HG02678 (cell line): ENCODE data around the gene NACC2.

ENCODE experiments used
- ATAC-seq: cut with Tn5 transposase; IDR thresholded peaks from one replicate; pipeline ENCODE4 v1.9.1; 2021; ENCODE audit warnings: mild to moderate bottlenecking, moderate library complexity; ENCODE audit not compliant: unreplicated experiment

The NACC2 gene

DNA sequence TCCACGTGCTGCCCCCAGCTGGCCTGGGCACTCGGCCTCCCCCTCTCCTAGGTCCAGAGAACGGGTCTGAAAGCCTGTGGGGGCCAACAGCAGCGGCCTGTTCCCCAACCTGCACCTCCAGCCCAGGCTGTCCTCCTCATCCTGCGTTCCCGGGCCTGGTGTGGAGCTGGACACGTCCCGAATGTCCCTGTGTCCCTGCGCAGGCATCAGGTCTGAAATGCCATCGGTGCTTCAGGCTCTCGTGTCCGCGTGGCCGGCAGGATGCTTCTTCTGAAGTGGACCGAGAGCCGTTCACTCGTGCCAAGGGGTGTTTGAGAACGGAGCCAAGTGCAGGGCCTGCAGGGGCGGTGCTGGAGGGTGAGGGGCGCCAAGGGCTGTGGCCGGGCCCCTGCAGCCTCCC, 109.2 kb downstream of the NACC2 start:
- ATAC-seq = no peak

DNA sequence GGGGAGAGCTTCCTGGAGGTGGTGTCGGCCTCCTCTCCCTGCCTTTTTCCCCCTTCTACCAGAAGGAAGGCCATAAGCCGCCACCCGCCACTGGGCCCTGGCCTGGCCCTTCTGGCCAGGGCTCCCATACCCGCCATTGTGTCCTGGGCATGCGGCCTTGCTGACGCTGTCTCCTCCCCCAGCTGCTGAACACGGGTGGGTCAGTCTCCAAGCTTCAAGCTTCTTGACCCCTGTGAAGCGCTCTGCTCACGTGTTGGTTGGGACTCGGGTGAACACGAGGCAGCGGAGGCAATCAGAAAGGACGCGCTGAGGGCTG, 109.7 kb downstream of the NACC2 start:
- ATAC-seq = no peak

- no peak for ATAC-seq
Measured at GRCh38 chr9:135984072-135984710, 110.9 kb downstream of the NACC2 start.

DNA sequence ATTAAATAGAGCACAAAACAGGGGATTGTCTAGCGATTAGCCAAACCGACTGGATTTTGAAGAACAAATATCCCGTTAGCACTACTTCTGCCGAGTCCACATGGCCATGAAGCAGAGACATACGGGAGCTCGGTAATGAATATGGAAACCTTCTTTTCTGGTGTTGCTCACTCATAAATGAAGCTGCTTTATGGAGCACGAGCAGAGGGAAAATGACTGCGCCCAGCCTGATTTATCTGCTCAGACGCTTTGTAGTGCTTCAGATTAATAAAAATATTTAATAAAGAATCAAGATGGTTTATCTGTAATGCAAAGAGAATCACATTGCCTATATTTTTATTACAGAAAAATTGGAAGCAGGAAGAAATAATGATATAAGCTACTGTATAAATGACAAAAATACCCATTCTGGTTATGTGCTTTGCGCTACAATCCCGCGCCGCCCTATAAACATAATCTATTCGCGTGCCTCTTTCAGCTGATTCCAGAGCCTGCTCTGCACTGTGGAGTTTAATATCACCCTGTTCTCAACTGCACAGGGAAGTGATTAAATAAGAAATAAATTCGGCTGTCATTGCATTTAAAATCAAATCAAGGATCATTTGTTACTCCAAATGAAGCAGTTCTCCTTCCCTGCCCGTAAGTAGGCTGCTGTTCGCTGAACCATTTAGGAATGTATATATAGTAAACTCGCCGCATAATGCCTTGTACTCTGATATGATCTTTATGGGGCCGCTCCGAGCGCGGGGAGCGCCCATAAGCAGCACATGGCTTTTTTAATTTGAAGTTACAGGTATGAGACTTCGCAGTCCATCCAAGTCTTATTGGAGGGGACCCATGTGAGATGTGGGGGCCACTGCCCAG, 111.6 kb downstream of the NACC2 start:
- ATAC-seq = no peak

DNA sequence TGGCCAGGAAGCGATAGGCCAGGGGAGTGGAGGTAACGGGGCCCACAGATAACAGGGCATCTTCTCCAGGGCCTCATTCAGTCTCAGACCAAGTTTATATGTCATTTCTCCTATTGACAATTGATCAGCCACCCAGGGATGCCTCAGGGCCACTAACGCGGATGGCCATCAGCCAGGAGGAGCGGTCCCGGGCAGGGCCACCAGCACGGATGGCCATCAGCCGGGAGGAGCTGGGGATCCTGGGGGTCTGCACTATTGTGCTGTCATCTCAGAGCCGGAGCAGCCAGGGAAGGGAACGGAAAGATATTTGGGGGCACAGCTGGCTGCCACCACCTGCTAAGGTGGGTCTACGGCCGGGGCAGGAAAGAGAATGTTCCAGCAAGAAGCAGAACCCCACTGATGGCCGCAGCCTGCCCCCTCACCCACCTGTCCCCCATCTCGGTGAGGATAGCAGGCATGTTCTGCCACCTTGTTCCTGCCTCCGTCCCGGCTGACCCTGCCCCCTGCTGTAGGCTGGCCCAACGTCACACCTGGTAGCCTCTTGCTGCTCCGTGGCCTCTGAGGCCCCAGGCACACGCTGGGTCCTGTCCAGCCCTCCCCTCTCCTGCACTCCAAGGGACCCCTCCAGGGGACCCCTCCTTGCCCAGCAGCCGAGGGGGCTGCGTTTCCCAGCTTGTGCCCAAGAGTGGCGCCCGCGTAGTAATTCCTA, 112.4 kb downstream of the NACC2 start:
- no peak for ATAC-seq

GRCh38 chr9:135980926-135981630, 114.0 kb downstream of the NACC2 start:
- ATAC-seq = no peak

GRCh38 chr9:135979547-135980166, 115.4 kb downstream of the NACC2 start:
- ATAC-seq = no peak

GRCh38 chr9:135978642-135979546, 116.2 kb downstream of the NACC2 start:
- ATAC-seq = no peak

DNA sequence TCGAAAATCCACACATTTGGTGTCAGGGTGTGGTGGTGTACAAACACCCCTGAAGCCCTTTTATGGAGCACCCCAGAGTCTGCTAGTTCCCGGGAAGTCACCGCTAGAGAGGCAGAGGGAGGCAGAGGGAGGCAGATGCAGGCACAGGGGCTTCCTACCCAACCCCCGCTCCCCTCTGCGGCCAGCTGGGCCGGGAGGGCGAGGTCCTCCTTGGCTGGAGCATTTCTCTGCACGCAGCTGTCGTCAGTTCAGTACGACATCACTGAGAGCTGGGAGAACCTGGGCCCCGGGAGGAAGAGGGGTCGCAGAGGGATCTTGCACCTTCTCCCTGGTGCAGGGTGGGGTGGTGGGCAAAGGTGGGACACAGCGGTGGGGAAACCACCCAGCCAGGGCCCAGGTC, 118.1 kb downstream of the NACC2 start:
- no peak for ATAC-seq

GRCh38 chr9:135976531-135976930, 118.6 kb downstream of the NACC2 start:
- ATAC-seq = no peak

DNA sequence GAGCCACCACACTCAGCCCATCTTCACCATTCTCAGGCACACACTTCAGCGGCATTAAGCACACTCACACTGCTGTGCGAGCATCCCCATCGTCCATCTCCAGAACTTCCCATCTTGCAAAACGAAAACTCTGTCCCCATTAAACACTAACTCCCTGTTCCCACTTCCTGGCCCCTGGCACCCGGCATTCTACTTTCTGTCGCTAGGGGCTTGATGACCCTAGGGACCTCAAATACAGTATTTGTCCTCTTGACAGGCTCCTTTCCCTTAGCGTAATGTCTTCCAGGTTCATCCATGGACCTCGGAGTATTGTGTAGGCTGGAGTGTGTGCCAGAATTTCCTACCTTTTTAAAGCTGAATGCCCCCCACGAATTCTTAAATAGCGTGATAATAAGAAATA, 119.3 kb downstream of the NACC2 start:
- ATAC-seq = no peak

- ATAC-seq = no peak
Measured at GRCh38 chr9:135974220-135974573, 120.9 kb downstream of the NACC2 start.

- no peak for ATAC-seq
Measured at GRCh38 chr9:135973277-135974219, 121.5 kb downstream of the NACC2 start.

- ATAC-seq = no peak
Measured at GRCh38 chr9:135971892-135972291, 123.2 kb downstream of the NACC2 start.

GRCh38 chr9:135971111-135971766, 123.8 kb downstream of the NACC2 start:
- no peak for ATAC-seq

- ATAC-seq = no peak
Measured at GRCh38 chr9:135970128-135970815, 124.8 kb downstream of the NACC2 start.

GRCh38 chr9:135969064-135969683, 125.9 kb downstream of the NACC2 start:
- no peak for ATAC-seq
